ENCODE data around the gene PCDH8. TPM values are rescaled to one million over a fixed set of nuclear protein-coding genes. Genes with fewer than 3 reads are reported as not detected.

PCDH8 gene
- total RNA-seq, 6 experiments from 2014 or later, result not detected

DNA sequence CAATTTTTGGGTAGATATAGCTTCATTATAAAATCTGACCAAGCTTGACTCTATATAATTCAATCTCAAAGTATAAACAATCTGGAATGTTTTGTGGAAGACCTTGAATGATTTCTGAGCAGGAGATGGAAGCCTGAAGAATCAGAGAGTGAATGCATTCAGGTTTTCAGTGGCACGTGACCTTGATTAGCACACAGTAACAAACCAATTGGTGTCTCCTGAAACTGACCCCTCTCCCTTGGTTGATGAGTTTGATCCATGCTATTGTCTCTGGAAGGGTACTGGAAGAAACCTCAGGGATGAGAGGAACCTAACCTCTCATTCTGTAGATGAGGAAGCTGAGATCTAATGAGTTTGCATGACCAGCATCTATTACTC is 39.6 kb downstream of the PCDH8 start:
- intact Hi-C loops (cut with DNase I), result no loop called here
- Histone ChIP-seq H3K27ac (no peak overlapping the region), H3K9me3 (no peaks in the 10 kb centered on the region), H3K4me3 (no peak overlapping the region), H3K4me1 (no peaks in the 10 kb centered on the region), H3K27me3 (no peaks in the 10 kb centered on the region), H3K36me3 (no peaks in the 10 kb centered on the region)
- TF ChIP-seq, protein P1, sequence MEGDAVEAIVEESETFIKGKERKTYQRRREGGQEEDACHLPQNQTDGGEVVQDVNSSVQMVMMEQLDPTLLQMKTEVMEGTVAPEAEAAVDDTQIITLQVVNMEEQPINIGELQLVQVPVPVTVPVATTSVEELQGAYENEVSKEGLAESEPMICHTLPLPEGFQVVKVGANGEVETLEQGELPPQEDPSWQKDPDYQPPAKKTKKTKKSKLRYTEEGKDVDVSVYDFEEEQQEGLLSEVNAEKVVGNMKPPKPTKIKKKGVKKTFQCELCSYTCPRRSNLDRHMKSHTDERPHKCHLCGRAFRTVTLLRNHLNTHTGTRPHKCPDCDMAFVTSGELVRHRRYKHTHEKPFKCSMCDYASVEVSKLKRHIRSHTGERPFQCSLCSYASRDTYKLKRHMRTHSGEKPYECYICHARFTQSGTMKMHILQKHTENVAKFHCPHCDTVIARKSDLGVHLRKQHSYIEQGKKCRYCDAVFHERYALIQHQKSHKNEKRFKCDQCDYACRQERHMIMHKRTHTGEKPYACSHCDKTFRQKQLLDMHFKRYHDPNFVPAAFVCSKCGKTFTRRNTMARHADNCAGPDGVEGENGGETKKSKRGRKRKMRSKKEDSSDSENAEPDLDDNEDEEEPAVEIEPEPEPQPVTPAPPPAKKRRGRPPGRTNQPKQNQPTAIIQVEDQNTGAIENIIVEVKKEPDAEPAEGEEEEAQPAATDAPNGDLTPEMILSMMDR (IDR thresholded peaks at IDR 0.05), result no peak
- no peak for TF ChIP-seq POLR2A (IDR thresholded peaks at IDR 0.05)
- ATAC-seq, result no peak
- DNase-seq, result no peak
- WGBS (ENCODE audit: insufficient coverage, low coverage, low lambda C conversion rate, missing lambda C conversion rate), result 100% methylated on average over 1 of the region's 1 CpG

DNA sequence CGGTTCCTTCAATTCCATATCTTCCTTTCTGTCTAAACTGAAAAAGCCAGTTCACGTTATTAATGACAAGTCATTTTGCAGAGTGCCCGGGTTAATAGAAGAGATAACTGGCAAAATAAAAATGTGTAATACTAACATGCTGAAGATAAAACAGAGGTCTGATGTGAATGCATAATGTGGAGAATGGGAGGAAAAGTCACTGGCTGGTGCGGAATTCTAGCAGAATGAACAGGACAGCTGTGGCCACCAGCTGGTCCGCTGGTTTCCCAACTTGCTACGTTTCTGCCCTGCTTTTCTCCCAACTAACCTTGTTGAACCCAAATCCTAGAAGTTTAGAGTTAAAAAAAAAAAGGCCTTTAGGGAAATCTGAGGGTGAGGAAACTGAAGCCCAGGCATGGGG is 42.4 kb downstream of the PCDH8 start:
- Histone ChIP-seq H3K36me3 (no peaks in the 10 kb centered on the region), H3K4me1 (no peaks in the 10 kb centered on the region), H3K27me3 (no peaks in the 10 kb centered on the region), H3K27ac (no peak overlapping the region), H3K9me3 (no peaks in the 10 kb centered on the region), H3K4me3 (no peak overlapping the region)
- 50% methylated on average over 6 of the region's 6 CpGs for WGBS (ENCODE audit: insufficient coverage, low coverage, low lambda C conversion rate, missing lambda C conversion rate)
- no peak for ATAC-seq
- no peak for DNase-seq
- TF ChIP-seq, protein P1 (IDR thresholded peaks at IDR 0.05), result no peak
- no peak for TF ChIP-seq POLR2A (IDR thresholded peaks at IDR 0.05)
- intact Hi-C loops (cut with DNase I), result no loop called here

DNA sequence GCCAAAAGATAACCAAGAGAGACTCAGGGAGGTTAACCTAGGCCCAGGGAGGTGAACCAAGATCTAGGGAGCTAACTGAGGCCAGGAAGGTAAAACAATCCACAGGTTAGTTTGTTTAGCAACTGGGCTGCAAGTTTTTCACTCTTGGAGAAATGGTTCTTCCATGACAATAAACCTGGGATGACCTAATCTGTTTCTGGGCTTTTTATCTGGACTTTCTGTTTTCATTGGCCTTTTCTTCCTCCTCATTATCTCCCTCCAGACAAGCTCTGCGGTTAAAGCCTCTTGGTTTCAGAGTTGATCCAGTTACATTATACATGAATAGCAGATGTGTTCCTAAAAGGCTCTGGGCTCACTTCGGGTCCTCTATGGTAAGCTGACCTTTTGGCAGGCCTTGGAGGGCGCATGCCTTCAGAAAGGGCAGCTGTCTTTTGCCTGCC is 44.2 kb downstream of the PCDH8 start:
- TF ChIP-seq POLR2A (IDR thresholded peaks at IDR 0.05), result no peak
- TF ChIP-seq, protein P1 (IDR thresholded peaks at IDR 0.05), result no peak
- 55% methylated on average over 3 of the region's 3 CpGs for WGBS (ENCODE audit: insufficient coverage, low coverage, low lambda C conversion rate, missing lambda C conversion rate)

DNA sequence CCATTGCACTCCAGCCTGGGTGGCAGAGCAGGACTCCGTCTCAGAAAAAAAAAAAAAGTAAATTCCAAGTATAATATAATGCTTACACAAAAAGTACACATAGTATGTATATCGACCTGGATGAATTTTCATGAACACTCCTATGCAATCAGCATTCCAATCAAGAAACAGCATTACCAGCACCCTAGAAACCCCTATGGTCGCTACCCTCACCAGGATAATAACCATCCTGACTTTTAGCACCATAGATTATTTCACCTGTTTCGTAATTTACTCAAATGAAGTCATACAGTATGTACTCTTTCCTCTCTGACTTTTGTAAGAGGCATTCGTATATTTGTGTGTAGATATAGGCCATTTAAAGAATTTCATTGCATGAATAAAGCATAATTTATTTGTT is 47.6 kb downstream of the PCDH8 start:
- DNase-seq (no peak), ATAC-seq (no peak)
- H3K27me3 ChIP-seq, result no peaks in the 10 kb centered on the region
- no peak for TF ChIP-seq POLR2A (IDR thresholded peaks at IDR 0.05)
- TF ChIP-seq, protein P1 (IDR thresholded peaks at IDR 0.05), result no peak
- 51% methylated on average over 5 of the region's 5 CpGs for WGBS (ENCODE audit: insufficient coverage, low coverage, low lambda C conversion rate, missing lambda C conversion rate)
- no peaks in the 10 kb centered on the region for H3K36me3 ChIP-seq
- intact Hi-C loops (cut with DNase I), result no loop called here
- no peaks in the 10 kb centered on the region for H3K4me1 ChIP-seq
- H3K9me3 ChIP-seq, result no peaks in the 10 kb centered on the region
- H3K4me3 ChIP-seq, result no peak overlapping the region
- no peak overlapping the region for H3K27ac ChIP-seq

More for the DNA sequence above, 44.2 kb downstream of the PCDH8 start:
- Histone ChIP-seq H3K4me3 (no peak overlapping the region), H3K4me1 (no peaks in the 10 kb centered on the region), H3K36me3 (no peaks in the 10 kb centered on the region), H3K27me3 (no peaks in the 10 kb centered on the region), H3K9me3 (no peaks in the 10 kb centered on the region), H3K27ac (no peak overlapping the region)
- DNase-seq, result no peak
- intact Hi-C loops (cut with DNase I), result no loop called here
- ATAC-seq, result no peak

All from right lobe of liver (tissue), 6 donors.